Gastrocnemius medialis (tissue), 4 donors: ENCODE results near the gene MN1.

Source experiments
- CTCF ChIP-seq, 5 experiments: fragments of 450-650 bp in 3 of 5; fragments of 200-600 bp in 2 of 5; sonication (generic) in 2 of 5; IDR thresholded peaks in 4 of 5; conservative IDR thresholded peaks in 1 of 5; 1 replicate in 4 of 5; 2 replicates in 1 of 5; pipeline ENCODE4 v1.5.1; 2016 to 2019; ENCODE audit warnings: antibody characterized with exemption in 5 of 5, mild to moderate bottlenecking in 3 of 5, moderate library complexity in 3 of 5
- POLR2A ChIP-seq, 2 donors: fragments of 450-650 bp; IDR thresholded peaks; one replicate each; pipeline ENCODE4 v1.6.1; 2017; ENCODE audit warnings: antibody characterized with exemption in 2 of 2, mild to moderate bottlenecking in 2 of 2, moderate library complexity in 2 of 2

DNA sequence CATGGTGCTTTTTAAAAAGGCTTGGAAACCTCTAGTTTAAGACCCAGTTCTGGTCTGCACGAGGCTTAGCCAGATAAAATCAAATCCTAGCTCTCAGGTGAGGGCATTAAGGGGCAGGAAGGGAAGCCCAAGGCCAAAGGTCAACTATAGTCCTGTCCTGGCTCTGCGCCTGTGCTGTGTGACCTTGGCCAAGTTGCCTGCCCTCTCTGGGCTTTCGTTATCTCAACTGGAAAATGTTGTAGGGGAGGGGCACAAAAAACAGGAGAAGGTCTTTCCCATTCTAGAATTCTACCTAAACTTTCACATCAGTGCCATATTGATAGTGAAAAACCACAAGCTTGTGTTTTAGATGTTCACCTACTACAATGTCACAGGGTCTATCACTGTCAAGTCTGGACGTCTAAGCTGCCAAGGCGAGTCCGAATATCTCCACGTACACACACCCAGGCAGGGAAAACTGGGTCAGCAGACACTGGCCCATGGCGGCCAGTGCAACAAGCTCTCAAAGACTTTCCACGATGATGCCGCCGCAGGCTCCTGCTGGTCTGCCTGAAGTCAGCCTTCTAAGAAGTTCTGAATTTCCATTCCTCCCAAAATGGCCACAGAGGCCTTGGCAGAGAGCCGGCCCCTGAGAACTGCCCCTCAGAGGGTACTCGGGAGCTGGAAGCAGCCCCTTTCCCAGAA lies 18.0 kb downstream of the MN1 start:
- TF ChIP-seq POLR2A (IDR thresholded peaks at IDR 0.05) (no peak), CTCF (IDR thresholded peaks at IDR 0.05 in 4 of 5, conservative IDR thresholded peaks at IDR 0.05 in 1 of 5) (no peak)
